Gastroesophageal sphincter (tissue), 3 donors: Measurements from ENCODE around the gene NANOS1.

Experiments
- EP300 ChIP-seq: sonication (generic); formaldehyde crosslinking; IDR thresholded peaks from one replicate; pipeline ENCODE4 v1.6.1; 2017; ENCODE audit warnings: antibody characterized with exemption, mild to moderate bottlenecking
- POLR2A ChIP-seq, 2 donors: fragments of 450-650 bp; IDR thresholded peaks; one replicate each; pipeline ENCODE4 v1.6.1; 2017; ENCODE audit warnings: antibody characterized with exemption in 2 of 2, mild to moderate bottlenecking in 2 of 2, moderate library complexity in 1 of 2
- TF ChIP-seq, protein P1 (sequence below), 4 experiments: fragments of 200-600 bp in 2 of 4; fragments of 450-650 bp in 2 of 4; sonication (generic) in 1 of 4; IDR thresholded peaks; one replicate each; pipeline ENCODE4 v1.5.1; 2017 to 2019; ENCODE audit warnings: antibody characterized with exemption in 4 of 4, mild to moderate bottlenecking in 2 of 4, moderate library complexity in 2 of 4

DNA sequence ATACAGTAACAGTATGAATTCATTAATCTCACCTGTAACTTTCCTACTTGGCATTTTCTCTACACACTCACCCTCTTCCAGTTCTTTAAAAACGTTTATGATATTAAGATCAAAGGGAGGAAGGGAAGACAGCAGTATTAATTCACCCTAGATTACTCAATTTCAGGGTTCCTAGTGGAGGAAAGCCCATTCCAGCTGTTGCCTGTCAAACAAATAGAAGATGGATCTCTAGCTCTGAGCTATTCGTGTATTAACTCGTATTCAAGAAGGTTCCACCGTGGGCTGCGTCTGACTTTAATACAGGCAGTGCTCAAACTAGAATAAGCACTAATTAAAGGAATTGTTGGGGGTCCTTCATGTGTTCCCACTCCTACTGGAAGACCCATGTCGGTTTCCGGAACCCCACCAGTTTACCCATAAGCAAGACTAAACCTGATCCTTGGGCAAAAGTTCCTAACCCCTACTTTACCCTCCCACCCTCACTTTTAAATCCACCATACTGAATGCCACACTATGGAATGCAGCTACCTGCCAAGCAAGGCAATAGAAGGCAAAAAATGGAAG, 2.1 kb downstream of the NANOS1 start:
- TF ChIP-seq, protein P1, sequence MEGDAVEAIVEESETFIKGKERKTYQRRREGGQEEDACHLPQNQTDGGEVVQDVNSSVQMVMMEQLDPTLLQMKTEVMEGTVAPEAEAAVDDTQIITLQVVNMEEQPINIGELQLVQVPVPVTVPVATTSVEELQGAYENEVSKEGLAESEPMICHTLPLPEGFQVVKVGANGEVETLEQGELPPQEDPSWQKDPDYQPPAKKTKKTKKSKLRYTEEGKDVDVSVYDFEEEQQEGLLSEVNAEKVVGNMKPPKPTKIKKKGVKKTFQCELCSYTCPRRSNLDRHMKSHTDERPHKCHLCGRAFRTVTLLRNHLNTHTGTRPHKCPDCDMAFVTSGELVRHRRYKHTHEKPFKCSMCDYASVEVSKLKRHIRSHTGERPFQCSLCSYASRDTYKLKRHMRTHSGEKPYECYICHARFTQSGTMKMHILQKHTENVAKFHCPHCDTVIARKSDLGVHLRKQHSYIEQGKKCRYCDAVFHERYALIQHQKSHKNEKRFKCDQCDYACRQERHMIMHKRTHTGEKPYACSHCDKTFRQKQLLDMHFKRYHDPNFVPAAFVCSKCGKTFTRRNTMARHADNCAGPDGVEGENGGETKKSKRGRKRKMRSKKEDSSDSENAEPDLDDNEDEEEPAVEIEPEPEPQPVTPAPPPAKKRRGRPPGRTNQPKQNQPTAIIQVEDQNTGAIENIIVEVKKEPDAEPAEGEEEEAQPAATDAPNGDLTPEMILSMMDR (IDR thresholded peaks at IDR 0.05): no peak
- TF ChIP-seq POLR2A (IDR thresholded peaks at IDR 0.05) (no peak), EP300 (no peak)
